NCI-H748 (cell line): ENCODE data around the gene SEC31B.
A peak's percentile ranks its signal among the peaks of the same experiment; 100 is the strongest.

Experiments used
- DNase-seq: peaks from one replicate; lab custom pipeline; 2025; ENCODE audit not compliant: unreplicated experiment; lab: John Stamatoyannopoulos, UW

Gene SEC31B

GRCh38 chr10:100498059-100498458 is 21.6 kb downstream of the SEC31B start:
- DNase-seq, result no peak

- DNase-seq, result no peak
Observed at GRCh38 chr10:100496567-100496966, 23.1 kb downstream of the SEC31B start.

DNA sequence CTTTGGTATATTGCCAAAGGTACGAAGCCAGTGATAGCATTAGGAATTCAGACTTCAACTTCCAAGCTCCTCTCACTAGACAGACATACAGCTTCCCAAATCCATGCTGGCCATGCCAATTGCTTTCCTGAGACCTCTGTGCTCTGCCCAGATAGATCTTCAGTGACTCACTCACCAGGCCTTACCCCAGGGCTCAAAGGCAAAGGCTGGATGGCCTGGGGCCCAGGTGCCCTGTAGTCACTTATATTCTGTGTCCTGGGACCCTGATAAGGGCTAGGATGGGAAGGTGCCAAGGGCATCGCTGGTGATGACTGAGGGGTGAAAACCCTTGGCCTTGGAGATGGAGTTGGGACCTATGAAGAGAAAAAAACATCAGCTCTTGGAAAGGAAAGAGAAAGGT is 29.1 kb downstream of the SEC31B start:
- no peak for DNase-seq

DNA sequence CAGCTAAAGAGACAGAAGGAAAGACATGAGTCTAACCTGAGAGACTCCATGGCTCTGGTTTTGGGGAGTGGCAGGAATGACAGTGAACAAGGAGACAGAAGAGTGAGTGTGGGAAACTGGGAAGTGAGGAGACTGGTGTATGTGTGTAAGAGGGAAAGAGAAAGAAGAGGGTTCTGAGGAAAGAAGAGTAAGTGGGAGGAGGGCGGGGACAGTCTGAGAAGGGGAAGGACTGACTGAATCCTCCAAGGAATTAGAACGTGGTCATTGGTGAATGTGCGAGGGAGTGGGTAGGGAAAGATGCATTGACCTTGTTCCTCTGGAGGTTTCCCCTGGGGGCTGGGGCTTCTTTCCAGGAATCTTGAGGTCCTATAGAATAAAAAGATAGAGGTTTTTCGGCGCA is 30.3 kb downstream of the SEC31B start:
- no peak for DNase-seq

GRCh38 chr10:100487529-100487928 is 32.1 kb downstream of the SEC31B start:
- no peak for DNase-seq

DNA sequence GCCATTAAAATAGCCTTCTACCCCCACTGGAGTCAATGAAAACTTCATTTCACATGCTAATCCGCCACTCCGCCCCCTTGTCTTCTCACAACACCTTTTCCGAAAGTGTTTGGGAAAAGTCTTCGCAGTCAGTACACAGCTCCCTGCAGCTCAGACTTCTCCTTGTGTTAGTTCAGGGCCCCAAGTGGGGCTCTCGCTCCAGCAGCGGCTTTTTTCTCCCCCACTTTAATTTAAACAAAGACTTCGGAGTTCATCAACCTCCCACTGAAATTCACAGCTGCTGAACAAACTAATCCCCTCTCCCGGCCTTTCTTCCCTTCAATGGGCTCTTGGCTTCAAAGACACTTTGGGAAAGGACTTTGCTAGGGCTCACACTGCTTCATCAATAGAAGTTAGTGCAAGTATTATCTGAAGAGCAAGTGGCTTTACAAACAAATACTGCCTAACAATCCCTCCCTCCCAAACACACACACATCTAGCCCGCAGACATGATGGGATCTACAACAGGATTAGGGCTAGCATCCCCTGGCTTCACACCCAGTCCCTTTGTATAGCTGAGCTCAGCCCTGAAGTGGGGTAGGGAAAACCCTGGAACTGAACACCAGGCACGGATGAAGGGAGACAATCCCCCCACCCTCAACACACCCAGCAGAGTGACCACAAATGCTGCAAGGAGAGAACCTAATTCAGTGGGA is 33.7 kb downstream of the SEC31B start:
- no peak for DNase-seq

GRCh38 chr10:100485366-100485765 is 34.3 kb downstream of the SEC31B start:
- DNase-seq, result no peak

DNA sequence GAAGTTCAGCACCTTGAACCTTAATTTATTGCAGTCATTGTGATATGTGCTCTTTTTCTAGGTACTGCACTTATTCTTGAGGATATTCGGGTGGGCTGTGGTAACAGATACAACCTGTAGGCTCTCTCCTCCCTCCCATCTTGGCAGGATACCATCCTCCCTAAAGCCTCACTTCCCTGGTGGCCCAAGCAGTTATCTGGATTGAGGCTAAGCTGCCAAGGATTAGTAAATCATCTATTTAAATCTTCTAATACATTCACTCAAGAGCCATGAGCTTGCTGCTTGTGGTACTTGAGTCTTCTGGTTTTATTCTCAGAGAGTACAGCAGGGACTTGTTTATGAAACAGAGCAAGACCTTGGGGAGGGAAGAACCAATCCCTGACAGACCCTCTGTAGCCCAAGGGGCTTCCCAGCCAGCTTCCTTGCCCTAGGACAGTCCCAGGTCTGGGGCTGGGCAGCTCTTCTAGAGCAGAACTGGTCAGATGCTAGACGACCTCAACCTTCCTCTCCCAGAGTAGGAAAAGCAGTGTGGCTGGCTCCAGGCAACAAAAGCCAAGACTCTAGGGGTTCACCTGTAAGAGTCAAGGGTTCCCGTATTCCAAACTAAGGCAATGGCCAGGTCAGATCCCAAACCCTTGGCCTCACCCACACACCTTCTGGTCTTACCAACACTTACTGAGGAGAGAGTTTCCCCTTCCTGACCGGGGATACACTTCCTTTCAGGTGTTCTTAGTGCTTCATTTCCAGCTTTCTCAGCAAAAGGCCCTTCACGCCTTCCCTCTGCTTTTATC is 35.6 kb downstream of the SEC31B start:
- DNase-seq, result no peak

- DNase-seq, result no peak
Observed at GRCh38 chr10:100482834-100483185, 36.9 kb downstream of the SEC31B start.

DNA sequence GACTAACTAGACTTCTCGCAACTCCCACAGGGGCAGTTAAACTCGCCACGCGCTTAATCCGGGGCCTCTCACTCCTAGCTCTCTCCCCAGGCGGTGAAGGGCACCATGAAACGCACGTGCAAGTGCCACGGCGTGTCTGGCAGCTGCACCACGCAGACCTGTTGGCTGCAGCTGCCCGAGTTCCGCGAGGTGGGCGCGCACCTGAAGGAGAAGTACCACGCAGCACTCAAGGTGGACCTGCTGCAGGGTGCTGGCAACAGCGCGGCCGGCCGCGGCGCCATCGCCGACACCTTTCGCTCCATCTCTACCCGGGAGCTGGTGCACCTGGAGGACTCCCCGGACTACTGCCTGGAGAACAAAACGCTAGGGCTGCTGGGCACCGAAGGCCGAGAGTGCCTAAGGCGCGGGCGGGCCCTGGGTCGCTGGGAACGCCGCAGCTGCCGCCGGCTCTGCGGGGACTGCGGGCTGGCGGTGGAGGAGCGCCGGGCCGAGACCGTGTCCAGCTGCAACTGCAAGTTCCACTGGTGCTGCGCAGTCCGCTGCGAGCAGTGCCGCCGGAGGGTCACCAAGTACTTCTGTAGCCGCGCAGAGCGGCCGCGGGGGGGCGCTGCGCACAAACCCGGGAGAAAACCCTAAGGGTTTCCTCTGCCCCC is 37.4 kb downstream of the SEC31B start:
- peak; percentile 84 for DNase-seq

DNA sequence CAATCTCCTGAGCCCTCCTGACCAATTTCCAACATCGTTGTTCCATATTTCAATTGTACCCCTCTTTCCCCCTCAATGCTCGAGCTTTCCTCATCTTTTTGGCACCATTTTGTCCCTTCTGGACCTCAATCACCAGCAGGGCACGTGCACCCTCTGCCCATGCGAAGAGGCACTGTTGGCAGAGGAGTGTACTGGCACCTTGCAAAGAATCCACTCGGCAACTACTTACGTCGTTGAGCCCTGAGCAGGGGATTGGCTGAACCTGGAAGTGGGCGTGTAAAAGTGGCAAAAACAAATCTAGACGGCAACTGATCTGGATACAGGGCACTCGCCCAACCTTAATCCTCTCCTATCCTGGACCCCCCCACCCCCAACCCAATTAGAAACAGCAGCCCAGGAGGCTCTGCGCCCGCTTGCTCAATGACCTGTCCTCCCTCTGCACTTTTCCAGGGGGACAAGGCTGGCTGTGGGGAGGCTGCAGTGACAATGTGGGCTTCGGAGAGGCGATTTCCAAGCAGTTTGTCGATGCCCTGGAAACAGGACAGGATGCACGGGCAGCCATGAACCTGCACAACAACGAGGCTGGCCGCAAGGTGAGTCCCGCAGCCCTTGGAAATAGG is 38.1 kb downstream of the SEC31B start:
- peak; percentile 81 for DNase-seq

GRCh38 chr10:100480002-100480401 is 39.7 kb downstream of the SEC31B start:
- DNase-seq, result no peak

DNA sequence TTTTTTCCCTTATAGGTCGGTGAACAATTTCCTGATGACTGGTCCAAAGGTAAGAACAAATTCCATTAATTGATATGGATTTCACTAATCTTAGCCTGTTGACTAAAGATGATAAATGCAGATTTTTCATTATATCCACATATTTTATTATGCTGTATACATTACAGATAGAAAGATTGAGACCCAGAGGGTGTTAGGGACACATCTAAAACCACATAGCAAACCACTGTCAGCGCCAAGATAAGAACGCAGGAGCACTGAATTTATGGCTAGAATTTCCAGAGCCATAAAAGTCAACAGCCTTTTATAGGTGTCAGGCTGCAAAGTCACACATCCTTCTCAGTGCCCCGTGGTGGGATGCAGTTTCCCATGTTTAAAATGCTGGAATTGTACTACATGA is 40.6 kb downstream of the SEC31B start:
- DNase-seq, result no peak

- no peak for DNase-seq
Observed at GRCh38 chr10:100477970-100478369, 41.7 kb downstream of the SEC31B start.

DNA sequence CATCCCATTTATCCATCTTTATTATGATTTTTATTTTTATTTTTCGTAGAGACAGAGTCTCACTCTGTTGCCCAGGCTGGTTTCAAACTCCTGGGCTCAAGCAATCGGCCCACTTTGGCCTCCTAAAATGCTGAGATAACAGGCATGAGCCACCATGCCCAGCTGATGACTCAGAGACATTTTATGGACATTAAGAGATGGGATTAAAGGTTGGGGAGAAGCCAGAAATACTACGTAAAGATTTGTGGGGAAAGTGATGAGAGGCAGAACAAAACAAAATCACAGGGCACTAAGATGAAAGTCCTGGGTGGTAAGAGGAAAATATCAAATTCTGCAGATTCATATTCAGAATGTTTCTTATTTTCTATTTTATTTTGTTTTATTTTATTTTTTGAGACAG is 49.3 kb downstream of the SEC31B start:
- DNase-seq, result no peak

DNA sequence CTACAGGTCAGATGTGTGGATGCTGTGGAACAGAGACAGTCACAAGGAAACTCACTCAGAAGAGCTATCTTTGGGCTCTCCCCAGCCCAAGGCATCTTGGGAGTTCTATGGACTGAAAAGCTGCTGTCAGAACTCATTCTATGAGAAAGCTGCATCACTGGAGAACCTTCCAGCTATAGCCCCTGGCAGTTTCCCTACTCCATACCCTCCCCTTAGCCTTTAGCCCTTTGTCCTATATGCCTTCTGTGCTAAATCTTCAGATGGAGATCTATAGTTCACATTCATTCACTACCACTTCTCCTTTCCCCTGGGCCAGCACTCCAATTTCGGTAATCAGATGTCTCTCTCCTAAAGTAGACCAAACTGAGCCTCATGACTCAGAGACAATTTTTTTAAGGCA is 49.9 kb downstream of the SEC31B start:
- DNase-seq, result no peak

DNA sequence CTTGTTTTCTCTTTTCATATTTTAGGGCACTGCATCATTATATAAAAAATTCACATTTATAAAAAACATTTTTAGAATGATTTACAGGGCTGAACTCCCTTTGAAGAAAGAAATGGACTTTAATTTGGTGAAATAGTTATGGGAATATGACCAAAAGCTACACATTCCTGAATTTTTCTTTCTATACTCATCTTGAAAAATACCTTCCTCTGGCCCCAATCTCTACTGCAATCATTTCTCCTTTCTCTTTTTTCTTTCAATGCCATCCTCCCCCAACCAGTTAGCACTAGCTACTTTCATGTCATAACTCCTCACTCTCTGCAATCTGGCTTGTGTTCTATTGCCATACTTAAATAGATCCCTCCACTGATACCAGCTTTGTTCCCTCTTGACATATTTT is 50.7 kb downstream of the SEC31B start:
- DNase-seq, result no peak

- DNase-seq, result no peak
Observed at GRCh38 chr10:100468322-100468721, 51.3 kb downstream of the SEC31B start.

DNA sequence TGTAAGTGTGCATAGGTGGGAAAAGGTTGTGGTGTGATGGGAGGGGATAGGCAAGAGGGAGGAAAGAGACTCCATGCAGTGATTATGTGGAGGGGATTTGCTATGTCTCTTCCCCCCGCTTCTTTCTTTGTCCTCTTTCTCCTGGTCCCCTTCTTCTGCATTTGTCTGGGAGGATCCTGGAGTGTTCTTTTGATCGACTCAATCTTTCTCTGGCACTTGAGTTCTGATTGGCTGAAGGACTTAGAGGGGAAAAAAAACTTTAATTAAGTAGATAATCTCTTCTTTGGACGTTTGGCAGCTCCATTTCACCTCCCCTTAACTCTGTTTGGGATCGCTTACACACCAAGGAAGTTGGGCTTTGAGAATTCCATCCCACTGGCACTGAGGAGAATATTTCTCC is 57.0 kb downstream of the SEC31B start, which contains the start of gene WNT8B:
Gene WNT8B (plus strand): TSS at position 301 of the 400 bp plus-strand sequence. CDS start 160 bp downstream, outside the sequence.
- DNase-seq, result no peak

GRCh38 chr10:100448951-100449350 is 70.7 kb downstream of the SEC31B start:
- no peak for DNase-seq

DNA sequence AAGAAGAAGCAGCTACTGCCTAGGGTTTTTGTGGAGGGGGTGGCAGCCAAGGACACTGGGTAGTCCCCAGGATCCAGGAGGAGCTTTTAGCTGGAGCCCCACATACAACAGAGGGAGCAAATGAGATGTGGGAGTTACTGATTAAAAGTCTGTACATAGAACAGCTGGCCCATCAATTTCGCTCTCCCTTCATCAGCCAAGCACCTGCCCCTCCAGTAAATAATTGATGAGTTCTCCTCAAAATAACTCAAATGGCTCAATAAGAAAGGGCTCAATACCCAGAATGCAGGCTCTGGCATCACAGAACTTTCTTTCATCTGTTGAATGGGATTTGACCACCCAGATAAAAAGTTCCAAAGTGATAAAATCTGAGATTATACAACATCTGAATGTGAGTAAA is 72.0 kb downstream of the SEC31B start:
- no peak for DNase-seq
